Sigmoid colon (tissue), 7 donors: ENCODE measurements around the gene CFAP61. TPM values are rescaled to one million over a fixed set of nuclear protein-coding genes. Genes with fewer than 3 reads are reported as not detected.

Source experiments
- DNase-seq: peaks from one replicate; pipeline ENCODE4 v3.0.0-alpha.2; 2019
- H3K27ac ChIP-seq, 4 donors: fragments of 200-600 bp; sonication (generic); one replicate each; pipeline ENCODE4 v1.5.1; 2016 to 2019; ENCODE audit warnings: mild to moderate bottlenecking in 1 of 4
- H3K27me3 ChIP-seq, 3 donors: fragments of 200-600 bp; sonication (generic); one replicate each; pipeline ENCODE4 v1.5.1; 2019; ENCODE audit warnings: mild to moderate bottlenecking in 1 of 3
- H3K36me3 ChIP-seq, 4 donors: fragments of 200-600 bp; sonication (generic); one replicate each; pipeline ENCODE4 v1.5.1; 2016 to 2019
- H3K4me1 ChIP-seq, 4 donors: fragments of 200-600 bp; sonication (generic); one replicate each; pipeline ENCODE4 v1.5.1; 2017 to 2019
- H3K4me3 ChIP-seq, 4 donors: fragments of 200-600 bp; sonication (generic); one replicate each; pipeline ENCODE4 v1.5.1; 2017 to 2019; ENCODE audit warnings: mild to moderate bottlenecking in 2 of 4, moderate library complexity in 1 of 4
- H3K9me3 ChIP-seq, 4 donors: fragments of 200-600 bp in 3 of 4; sonication (generic) in 3 of 4; one replicate each; pipeline versions ENCODE4 v1.5.1 to v1.6.1; 2013 to 2019
- EP300 ChIP-seq, 4 donors: sonication (generic); formaldehyde crosslinking; IDR thresholded peaks; one replicate each; pipeline ENCODE4 v1.6.1; 2017; ENCODE audit warnings: antibody characterized with exemption in 4 of 4
- POLR2A ChIP-seq, 2 donors: fragments of 450-650 bp; IDR thresholded peaks; one replicate each; pipeline ENCODE4 v1.6.1; 2016; ENCODE audit warnings: antibody characterized with exemption in 2 of 2, mild to moderate bottlenecking in 2 of 2, moderate library complexity in 2 of 2
- POLR2AphosphoS5 ChIP-seq, 4 donors: sonication (generic); formaldehyde crosslinking; IDR thresholded peaks; one replicate each; pipeline ENCODE4 v1.6.1; 2017; ENCODE audit warnings: antibody characterized with exemption in 4 of 4
- WGBS, 2 donors: extraction: QIAGEN DNeasy Blood & Tissue Kit; methylation state at CpG; one replicate each; pipeline ENCODE4 v1.1.7; 2013; 5-methylcytosine and 5-hydroxymethylcytosine counted together
- intact Hi-C: fragments of 100-400 bp; cut with DNase I; formaldehyde crosslinking; loops from one replicate; pipeline ENCODE4 v1.15.1; 2023
- polyA plus RNA-seq, 3 donors: library from polyadenylated mRNA; stranded (reverse); fragments of 200-250 nt; gene quantifications; one replicate each; pipeline ENCODE4 v1.2.3, GENCODE V29; 2013
- total RNA-seq, 4 donors: library from RNA; depleted of rRNA; stranded (reverse); fragments of >200 nt; gene quantifications; one replicate each; pipeline ENCODE4 v1.1.0, GENCODE V29; 2016
- TF ChIP-seq, protein P1 (sequence below), 4 experiments: fragments of 450-650 bp in 3 of 4; fragments of 200-600 bp in 1 of 4; IDR thresholded peaks; one replicate each; pipeline ENCODE4 v1.5.1; 2016 to 2019; ENCODE audit warnings: antibody characterized with exemption in 4 of 4, mild to moderate bottlenecking in 3 of 4, moderate library complexity in 2 of 4
- donor health status: healthy with polysubstance abuse.
- donor health status: Bipolar disorder and iron deficiency.
- donor health status: healthy.

The CFAP61 gene
- total and polyA plus RNA-seq, 7 donors, result 0.15 to 2.0 (median 0.44) TPM; not detected in 3

DNA sequence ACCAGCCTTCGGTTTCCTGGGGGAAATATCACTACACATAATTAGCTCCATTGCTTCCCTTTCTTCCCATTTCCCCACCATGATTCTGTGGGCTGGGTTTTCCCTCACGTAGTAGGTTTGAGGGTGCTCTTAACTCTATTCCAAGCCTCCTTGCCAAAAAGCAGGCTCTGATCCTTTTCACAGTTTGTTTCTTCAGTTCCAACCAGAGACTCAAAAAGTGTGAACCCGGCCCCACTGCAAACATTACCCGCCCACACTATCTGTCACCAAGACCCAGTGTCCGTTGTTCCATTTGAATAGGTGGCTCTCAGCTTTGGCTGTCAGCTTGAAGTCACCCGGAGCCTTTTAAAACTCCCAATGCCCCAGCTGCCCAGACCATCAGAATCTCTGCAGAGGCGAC lies 47.0 kb upstream of the CFAP61 start:
- H3K4me3 ChIP-seq, result no peak overlapping the region
- no peaks in the 10 kb centered on the region for H3K9me3 ChIP-seq
- TF ChIP-seq POLR2A (IDR thresholded peaks at IDR 0.05), result no peak
- TF ChIP-seq, protein P1, sequence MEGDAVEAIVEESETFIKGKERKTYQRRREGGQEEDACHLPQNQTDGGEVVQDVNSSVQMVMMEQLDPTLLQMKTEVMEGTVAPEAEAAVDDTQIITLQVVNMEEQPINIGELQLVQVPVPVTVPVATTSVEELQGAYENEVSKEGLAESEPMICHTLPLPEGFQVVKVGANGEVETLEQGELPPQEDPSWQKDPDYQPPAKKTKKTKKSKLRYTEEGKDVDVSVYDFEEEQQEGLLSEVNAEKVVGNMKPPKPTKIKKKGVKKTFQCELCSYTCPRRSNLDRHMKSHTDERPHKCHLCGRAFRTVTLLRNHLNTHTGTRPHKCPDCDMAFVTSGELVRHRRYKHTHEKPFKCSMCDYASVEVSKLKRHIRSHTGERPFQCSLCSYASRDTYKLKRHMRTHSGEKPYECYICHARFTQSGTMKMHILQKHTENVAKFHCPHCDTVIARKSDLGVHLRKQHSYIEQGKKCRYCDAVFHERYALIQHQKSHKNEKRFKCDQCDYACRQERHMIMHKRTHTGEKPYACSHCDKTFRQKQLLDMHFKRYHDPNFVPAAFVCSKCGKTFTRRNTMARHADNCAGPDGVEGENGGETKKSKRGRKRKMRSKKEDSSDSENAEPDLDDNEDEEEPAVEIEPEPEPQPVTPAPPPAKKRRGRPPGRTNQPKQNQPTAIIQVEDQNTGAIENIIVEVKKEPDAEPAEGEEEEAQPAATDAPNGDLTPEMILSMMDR (IDR thresholded peaks at IDR 0.05), result no peak
- peaks cover 0 to 20% (median 4%) of the 10 kb centered on the region in 4 donors for H3K36me3 ChIP-seq
- intact Hi-C loops, result no loop called here
- DNase-seq, result no peak
- peaks cover 0 to 38% (median 34%) of the 10 kb centered on the region in 4 donors for H3K4me1 ChIP-seq
- no peak overlapping the region for H3K27ac ChIP-seq
- 76 to 78% methylated on average over 7 of the region's 7 CpGs for WGBS, 2 donors
- no peaks in the 10 kb centered on the region for H3K27me3 ChIP-seq

DNA sequence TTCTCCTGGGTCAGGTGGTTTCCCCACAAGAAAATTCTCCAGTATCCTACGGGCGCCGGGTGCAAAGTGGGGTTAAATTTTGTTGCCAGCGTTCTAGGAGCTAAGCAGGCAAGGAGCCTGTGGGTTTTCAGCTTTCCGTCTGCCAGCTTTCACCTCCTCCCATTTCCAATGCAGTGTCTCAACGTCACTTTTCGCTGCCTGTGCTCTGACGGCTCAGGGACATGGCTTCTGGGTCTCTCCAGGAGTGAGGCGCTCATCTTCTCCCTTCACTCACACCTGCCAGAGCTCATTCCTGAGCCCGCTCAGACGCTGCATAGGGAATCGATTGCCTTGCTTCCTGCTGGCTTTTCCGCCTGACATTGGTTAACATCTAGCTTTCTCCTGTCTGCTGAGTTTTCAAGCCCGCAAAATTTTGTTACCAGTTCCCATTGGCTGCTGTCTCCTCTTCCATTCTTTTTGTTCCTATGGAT lies 42.5 kb upstream of the CFAP61 start:
- H3K9me3 ChIP-seq, result no peaks in the 10 kb centered on the region
- intact Hi-C loops, result no loop called here
- TF ChIP-seq, protein P1 (IDR thresholded peaks at IDR 0.05), result no peak
- TF ChIP-seq POLR2AphosphoS5 (IDR thresholded peaks at IDR 0.05), result no peak
- TF ChIP-seq POLR2A (IDR thresholded peaks at IDR 0.05), result no peak
- no peak for TF ChIP-seq EP300 (IDR thresholded peaks at IDR 0.05)
- no peaks in the 10 kb centered on the region for H3K27me3 ChIP-seq
- peak overlapping the region; percentile 34 to 77 (median 53) for H3K27ac ChIP-seq
- DNase-seq, result no peak
- H3K4me3 ChIP-seq, result no peak overlapping the region
- 74 to 85% methylated on average over 14 of the region's 14 CpGs for WGBS, 2 donors
- H3K36me3 ChIP-seq, result no peaks in the 10 kb centered on the region
- peaks cover 0 to 27% (median 23%) of the 10 kb centered on the region in 4 donors for H3K4me1 ChIP-seq

DNA sequence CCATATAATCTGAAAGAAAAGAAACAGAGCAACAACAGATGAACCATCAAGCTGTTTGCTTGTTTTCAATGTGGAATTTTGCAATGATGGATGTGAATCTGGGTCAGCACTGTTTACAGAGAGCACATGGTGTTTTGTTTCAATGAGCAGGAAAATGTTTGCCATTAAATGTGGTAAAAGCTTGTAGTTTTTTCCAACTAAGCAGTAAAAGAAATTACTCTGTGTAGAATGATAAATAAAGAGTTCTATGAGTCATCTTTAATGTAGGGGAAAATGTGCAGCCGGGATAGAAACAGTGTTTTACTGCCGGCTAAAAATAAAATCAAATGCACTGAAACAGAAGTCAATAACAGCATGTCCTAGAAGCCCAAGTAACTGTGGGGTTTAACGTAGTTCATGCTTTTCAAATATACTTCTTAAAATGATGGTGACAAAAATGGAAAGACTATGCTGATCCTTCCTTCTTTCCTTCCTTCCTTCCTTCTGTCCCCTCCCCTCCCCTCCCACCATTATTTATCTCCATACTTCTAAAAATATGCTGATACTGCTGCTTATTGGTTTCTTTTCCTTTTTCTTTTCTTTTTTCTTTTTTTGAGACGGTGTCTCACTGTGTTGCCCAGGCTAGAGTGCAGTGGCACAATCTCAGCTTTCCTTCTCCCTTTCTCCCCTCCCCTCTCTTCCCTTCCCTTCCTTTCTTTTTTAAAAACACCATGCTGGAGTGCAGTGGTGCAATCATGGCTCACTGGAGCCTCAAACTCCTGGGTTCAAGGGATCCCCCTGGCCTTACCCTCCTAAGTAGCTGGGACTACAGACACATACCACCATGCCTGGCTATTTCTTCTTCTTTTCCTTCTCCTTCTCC lies 41.5 kb upstream of the CFAP61 start:
- intact Hi-C loops, result no loop called here
- TF ChIP-seq, protein P1 (IDR thresholded peaks at IDR 0.05), result no peak
- TF ChIP-seq POLR2AphosphoS5 (IDR thresholded peaks at IDR 0.05), result peak in 3 of 4 donors; percentile 28 to 39 (median 31)
- 21 to 43% methylated on average over 4 of the region's 4 CpGs for WGBS, 2 donors
- no peaks in the 10 kb centered on the region for H3K9me3 ChIP-seq
- H3K27ac ChIP-seq, result peak overlapping the region; percentile 37 to 77 (median 63)
- peaks cover 0 to 27% (median 23%) of the 10 kb centered on the region in 4 donors for H3K4me1 ChIP-seq
- H3K4me3 ChIP-seq, result peak overlapping the region in 2 of 4 donors; percentile 5 to 10
- no peak for DNase-seq
- H3K36me3 ChIP-seq, result no peaks in the 10 kb centered on the region
- H3K27me3 ChIP-seq, result no peaks in the 10 kb centered on the region

DNA sequence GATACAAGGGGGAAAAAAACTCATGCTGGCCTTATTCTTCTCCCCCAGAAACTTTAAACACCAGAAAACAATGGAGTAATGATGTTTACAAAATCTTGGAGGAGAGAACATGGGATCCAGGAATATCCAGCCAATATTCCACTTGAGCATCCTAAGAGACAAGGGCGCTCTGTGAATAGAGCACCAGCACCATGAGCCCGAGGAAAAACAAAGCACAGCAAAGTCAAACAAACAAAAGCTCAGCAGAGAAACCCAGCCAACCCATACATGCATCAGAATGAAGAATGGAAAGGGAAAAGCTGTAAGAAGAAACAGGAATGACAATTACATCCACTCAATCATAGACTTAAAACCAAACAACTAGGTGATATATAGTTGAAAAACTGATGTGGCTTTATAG lies 39.8 kb upstream of the CFAP61 start:
- TF ChIP-seq, protein P1 (IDR thresholded peaks at IDR 0.05), result no peak
- TF ChIP-seq EP300 (IDR thresholded peaks at IDR 0.05) (no peak), POLR2A (IDR thresholded peaks at IDR 0.05) (no peak), POLR2AphosphoS5 (IDR thresholded peaks at IDR 0.05) (no peak)
- peaks cover 0 to 34% (median 29%) of the 10 kb centered on the region in 4 donors for H3K4me1 ChIP-seq
- 74 to 85% methylated on average over 2 of the region's 2 CpGs for WGBS, 2 donors

More for the DNA sequence above, 39.8 kb upstream of the CFAP61 start:
- intact Hi-C loops, result no loop called here
- no peaks in the 10 kb centered on the region for H3K9me3 ChIP-seq
- no peak for DNase-seq
- H3K36me3 ChIP-seq, result no peaks in the 10 kb centered on the region
- H3K27me3 ChIP-seq, result no peaks in the 10 kb centered on the region
- no peak overlapping the region for H3K27ac ChIP-seq
- H3K4me3 ChIP-seq, result no peak overlapping the region
